Caco-2 (cell line): ENCODE measurements around the gene DDN. TPM values are rescaled to one million over a fixed set of nuclear protein-coding genes. Genes with fewer than 3 reads are reported as not detected.

ENCODE experiments used
- BruUV-seq: library from RNA; stranded (reverse); fragments of 400-500 nt; replicated peaks from 2 replicates; lab custom pipeline; 2021; lab: Mats Ljungman, UMichigan
- CTCF ChIA-PET: fragments of 300-600 bp; sonication (Branson Sonifier 250); formaldehyde crosslinking; loops from one replicate; lab custom pipeline; 2022; ENCODE audit warnings: antibody characterized with exemption; lab: Charles Lee
- POLR2A ChIA-PET: fragments of 300-600 bp; sonication (Branson Sonifier 250); formaldehyde crosslinking; loops from one replicate; lab custom pipeline; 2022; ENCODE audit warnings: antibody characterized with exemption; lab: Charles Lee
- DNase-seq, 2 experiments: peaks; one replicate each; pipeline versions ENCODE4 v3.0.0 to v3.0.0-alpha.2; 2020 to 2022
- H3K27me3 ChIP-seq: replicated peaks from 2 replicates; pipeline ENCODE4 v1.6.0; 2011; ENCODE audit warnings: low read length; ENCODE audit not compliant: control insufficient read depth, insufficient read depth
- H3K36me3 ChIP-seq: 2 replicates; pipeline ENCODE4 v1.5.1; 2011; ENCODE audit warnings: low read length; ENCODE audit not compliant: control insufficient read depth, insufficient read depth
- H3K4me1 ChIP-seq: fragments of 250-450 bp; sonication (Bioruptor Pico); 2 replicates; pipeline ENCODE4 v1.5.1; 2020; ENCODE audit warnings: mild to moderate bottlenecking
- H3K4me3 ChIP-seq: 2 replicates; pipeline ENCODE4 v1.5.1; 2011; ENCODE audit warnings: low read depth, mild to moderate bottlenecking, control low read depth, low read length
- H3K9me3 ChIP-seq: fragments of 250-450 bp; sonication (Bioruptor Pico); 2 replicates; pipeline ENCODE4 v1.5.1; 2020; ENCODE audit warnings: mild to moderate bottlenecking, moderate library complexity
- H3K27ac Mint-ChIP-seq: one replicate; pipeline ENCODE4 v1.8.0; 2022; ENCODE audit warnings: mixed read lengths; ENCODE audit not compliant: unreplicated experiment
- H3K27me3 Mint-ChIP-seq: one replicate; pipeline ENCODE4 v1.8.0; 2022; ENCODE audit warnings: mixed read lengths; ENCODE audit not compliant: insufficient read depth, unreplicated experiment
- H3K36me3 Mint-ChIP-seq: one replicate; pipeline ENCODE4 v1.8.0; 2022; ENCODE audit warnings: mild to moderate bottlenecking, mixed read lengths; ENCODE audit not compliant: insufficient read depth, unreplicated experiment
- H3K4me1 Mint-ChIP-seq: one replicate; pipeline ENCODE4 v1.8.0; 2022; ENCODE audit warnings: low read depth, mixed read lengths; ENCODE audit not compliant: unreplicated experiment
- H3K4me3 Mint-ChIP-seq: one replicate; pipeline ENCODE4 v1.8.0; 2022; ENCODE audit warnings: mild to moderate bottlenecking, moderate library complexity, mixed read lengths; ENCODE audit not compliant: unreplicated experiment
- H3K9me3 Mint-ChIP-seq: one replicate; pipeline ENCODE4 v1.8.0; 2022; ENCODE audit warnings: mixed read lengths; ENCODE audit not compliant: unreplicated experiment
- CTCF ChIP-seq, 2 experiments: fragments of 200-600 bp in 1 of 2; IDR thresholded peaks; 1 replicate in 1 of 2; 2 replicates in 1 of 2; pipeline versions ENCODE4 v1.5.1 to v1.8.0; 2011 to 2022; ENCODE audit warnings: antibody characterized with exemption in 1 of 2, control low read depth in 1 of 2, inconsistent platforms in 1 of 2, low read depth in 1 of 2, low read length in 1 of 2, mild to moderate bottlenecking in 1 of 2, moderate library complexity in 1 of 2; ENCODE audit not compliant: insufficient read depth in 1 of 2, severe bottlenecking in 1 of 2, unreplicated experiment in 1 of 2
- intact Hi-C: fragments of 100-400 bp; cut with micrococcal nuclease; formaldehyde crosslinking; loops from one replicate; pipeline ENCODE4 v1.10.0; 2022; ENCODE audit not compliant: unreplicated experiment
- total RNA-seq: library from RNA; stranded (reverse); gene quantifications from 2 replicates; pipeline ENCODE4 v1.2.3, GENCODE V29; 2022

DDN gene
- total RNA-seq, 1 experiment from 2014 or later: 1.9 TPM

- no peaks in the 10 kb centered on the region for H3K9me3 ChIP-seq
- CTCF ChIA-PET: interaction anchor here (1.0 to 1.2 kb wide), 3 partner anchors 17 to 35 kb away, joined by 3 to 6 read pairs (median 6); no protein-coding TSS in a partner anchor
- BruUV-seq: no TSS peak
- no peaks in the 10 kb centered on the region; the same call in 1 of the 2 replicates for H3K4me1 ChIP-seq
- POLR2A ChIA-PET: no interaction called here
- Mint-ChIP-seq H3K27me3 (no peaks in the 10 kb centered on the region), H3K9me3 (no peaks in the 10 kb centered on the region), H3K4me1 (peaks cover 7% of the 10 kb centered on the region), H3K36me3 (peaks cover 7% of the 10 kb centered on the region), H3K27ac (no peak overlapping the region), H3K4me3 (no peak overlapping the region)
- DNase-seq: no peak
- intact Hi-C loops: no loop called here
- no peaks in the 10 kb centered on the region for H3K27me3 ChIP-seq
- no peaks in the 10 kb centered on the region for H3K36me3 ChIP-seq
- H3K4me3 ChIP-seq: no peak overlapping the region
- no peak for TF ChIP-seq CTCF (IDR thresholded peaks at IDR 0.05; ENCODE audit: insufficient read depth in 1 of 2, low read depth in 1 of 2, low read length in 1 of 2, severe bottlenecking in 1 of 2, unreplicated experiment in 1 of 2)
These were observed 37.4 kb downstream of the DDN start for GRCh38 chr12:48961801-48962200.

- H3K4me1 ChIP-seq: no peaks in the 10 kb centered on the region; the same call in 1 of the 2 replicates
- DNase-seq: no peak
- no peak overlapping the region for H3K4me3 Mint-ChIP-seq
- H3K36me3 ChIP-seq: no peaks in the 10 kb centered on the region
- no peak for TF ChIP-seq CTCF (IDR thresholded peaks at IDR 0.05; ENCODE audit: insufficient read depth in 1 of 2, low read depth in 1 of 2, low read length in 1 of 2, severe bottlenecking in 1 of 2, unreplicated experiment in 1 of 2)
- no peaks in the 10 kb centered on the region for H3K27me3 Mint-ChIP-seq
- peaks cover 12% of the 10 kb centered on the region for H3K36me3 Mint-ChIP-seq
- H3K9me3 Mint-ChIP-seq: no peaks in the 10 kb centered on the region
- ChIA-PET CTCF (interaction anchor here (1.0 to 1.2 kb wide), 3 partner anchors 16 to 36 kb away, joined by 3 to 6 read pairs (median 3); partner anchors contain the start of gene WNT1), POLR2A (no interaction called here)
- H3K27ac Mint-ChIP-seq: no peak overlapping the region
- BruUV-seq: no TSS peak
- no peak overlapping the region for H3K4me3 ChIP-seq
- peaks cover 8% of the 10 kb centered on the region for H3K4me1 Mint-ChIP-seq
- intact Hi-C loops: no loop called here
- H3K27me3 ChIP-seq: no peaks in the 10 kb centered on the region
- H3K9me3 ChIP-seq: no peaks in the 10 kb centered on the region
These were observed 37.8 kb downstream of the DDN start for GRCh38 chr12:48961331-48961730.

- no TSS peak for BruUV-seq
- CTCF ChIA-PET: interaction anchor here (1.0 to 1.2 kb wide), 3 partner anchors 17 to 36 kb away, joined by 3 to 6 read pairs (median 3); partner anchors contain the start of gene WNT1
These were observed 38.3 kb downstream of the DDN start for GRCh38 chr12:48960834-48961233.

More at GRCh38 chr12:48960834-48961233, 38.3 kb downstream of the DDN start:
- Mint-ChIP-seq H3K4me1 (peaks cover 13% of the 10 kb centered on the region), H3K27ac (no peak overlapping the region), H3K9me3 (no peaks in the 10 kb centered on the region), H3K4me3 (no peak overlapping the region), H3K36me3 (peaks cover 17% of the 10 kb centered on the region), H3K27me3 (no peaks in the 10 kb centered on the region)
- Histone ChIP-seq H3K36me3 (no peaks in the 10 kb centered on the region), H3K27me3 (no peaks in the 10 kb centered on the region), H3K4me3 (no peak overlapping the region), H3K9me3 (no peaks in the 10 kb centered on the region), H3K4me1 (peaks cover under 1% of the 10 kb centered on the region; the same call in 1 of the 2 replicates)
- POLR2A ChIA-PET: no interaction called here
- intact Hi-C loops: no loop called here
- no peak for DNase-seq
- TF ChIP-seq CTCF (IDR thresholded peaks at IDR 0.05; ENCODE audit: insufficient read depth in 1 of 2, low read depth in 1 of 2, low read length in 1 of 2, severe bottlenecking in 1 of 2, unreplicated experiment in 1 of 2): no peak
